ENCODE data around the gene KIRREL3.

Gene KIRREL3

GRCh38 chr11:126742582-126742981 is 258.0 kb downstream of the KIRREL3 start:
- H3K4me3 ChIP-seq (ENCODE audit: low read length): no peak overlapping the region
- TF ChIP-seq CTCF (conservative IDR thresholded peaks at IDR 0.05; ENCODE audit: low read length): no peak
- DNase-seq (ENCODE audit: low read depth): no peak

- DNase-seq (ENCODE audit: low read depth): no peak
- TF ChIP-seq CTCF (conservative IDR thresholded peaks at IDR 0.05; ENCODE audit: low read length): no peak
- no peak overlapping the region for H3K4me3 ChIP-seq (ENCODE audit: low read length)
These were observed 259.7 kb downstream of the KIRREL3 start for GRCh38 chr11:126740846-126741245.

GRCh38 chr11:126739499-126740145 is 260.9 kb downstream of the KIRREL3 start:
- no peak for TF ChIP-seq CTCF (conservative IDR thresholded peaks at IDR 0.05; ENCODE audit: low read length)
- no peak overlapping the region for H3K4me3 ChIP-seq (ENCODE audit: low read length)
- peak; percentile 71 for DNase-seq (ENCODE audit: low read depth)

GRCh38 chr11:126738295-126739031 is 262.1 kb downstream of the KIRREL3 start:
- TF ChIP-seq CTCF (conservative IDR thresholded peaks at IDR 0.05; ENCODE audit: low read length): no peak
- DNase-seq (ENCODE audit: low read depth): no peak
- no peak overlapping the region for H3K4me3 ChIP-seq (ENCODE audit: low read length)

- DNase-seq (ENCODE audit: low read depth): no peak
- no peak overlapping the region for H3K4me3 ChIP-seq (ENCODE audit: low read length)
- TF ChIP-seq CTCF (conservative IDR thresholded peaks at IDR 0.05; ENCODE audit: low read length): no peak
These were observed 263.6 kb downstream of the KIRREL3 start for GRCh38 chr11:126736682-126737572.

- no peak overlapping the region for H3K4me3 ChIP-seq (ENCODE audit: low read length)
- no peak for DNase-seq (ENCODE audit: low read depth)
- TF ChIP-seq CTCF (conservative IDR thresholded peaks at IDR 0.05; ENCODE audit: low read length): no peak
These were observed 265.8 kb downstream of the KIRREL3 start for GRCh38 chr11:126734752-126735151.

Data from AG10803 (cell line).